NCI-H526 treated with DMSO at 0.1 percent for 48 hours (cell line): Measurements from ENCODE around the gene TENM3.
"Not testable (repeated sequence)": the region's sequence is repeated elsewhere in the genome, so short reads cannot be mapped to it uniquely, and the experiment has no call there.

Experiments
- DNase-seq: peaks from one replicate; lab custom pipeline; 2025; lab: John Stamatoyannopoulos, UW

TENM3 gene

GRCh38 chr4:182243204-182243603, at the start of gene TENM3:
Gene TENM3 (plus strand): TSS chr4:182243402. CDS start chr4:182324021, 80,619 bp downstream.
- not testable (repeated sequence) for DNase-seq

GRCh38 chr4:182194091-182194824, 48.9 kb upstream of the TENM3 start:
- DNase-seq, result no peak

- no peak for DNase-seq
These were observed 45.6 kb upstream of the TENM3 start for GRCh38 chr4:182197611-182198010.

- DNase-seq, result no peak
These were observed 41.3 kb upstream of the TENM3 start for GRCh38 chr4:182201871-182202270.

GRCh38 chr4:182202650-182203049, 40.6 kb upstream of the TENM3 start:
- no peak for DNase-seq

- DNase-seq, result no peak
These were observed 39.3 kb upstream of the TENM3 start for GRCh38 chr4:182203872-182204411.

- no peak for DNase-seq
These were observed 37.9 kb upstream of the TENM3 start for GRCh38 chr4:182205306-182205705.

GRCh38 chr4:182206266-182206665, 36.9 kb upstream of the TENM3 start:
- DNase-seq, result no peak

- no peak for DNase-seq
These were observed 36.3 kb upstream of the TENM3 start for GRCh38 chr4:182206916-182207315.

- no peak for DNase-seq
These were observed 35.3 kb upstream of the TENM3 start for GRCh38 chr4:182207830-182208396.

- no peak for DNase-seq
These were observed 34.6 kb upstream of the TENM3 start for GRCh38 chr4:182208526-182209050.

GRCh38 chr4:182212211-182212761, 30.9 kb upstream of the TENM3 start:
- no peak for DNase-seq

GRCh38 chr4:182213004-182213403, 30.2 kb upstream of the TENM3 start:
- no peak for DNase-seq

GRCh38 chr4:182215148-182215547, 28.1 kb upstream of the TENM3 start:
- no peak for DNase-seq

GRCh38 chr4:182216005-182216404, 27.2 kb upstream of the TENM3 start:
- no peak for DNase-seq

GRCh38 chr4:182219411-182220056, 23.7 kb upstream of the TENM3 start:
- DNase-seq, result peak; percentile 26

GRCh38 chr4:182221987-182222386, 21.2 kb upstream of the TENM3 start:
- no peak for DNase-seq

GRCh38 chr4:182222766-182223165, 20.4 kb upstream of the TENM3 start:
- no peak for DNase-seq

GRCh38 chr4:182223708-182224107, 19.5 kb upstream of the TENM3 start:
- no peak for DNase-seq

GRCh38 chr4:182224192-182224850, 18.9 kb upstream of the TENM3 start:
- no peak for DNase-seq

GRCh38 chr4:182225257-182225852, 17.8 kb upstream of the TENM3 start:
- DNase-seq, result no peak

- DNase-seq, result no peak
These were observed 15.6 kb upstream of the TENM3 start for GRCh38 chr4:182227611-182228010.
